ENCODE data around the gene TRAFD1.
A peak's percentile ranks its signal among the peaks of the same experiment; 100 is the strongest.
"Not testable (repeated sequence)": the region's sequence is repeated elsewhere in the genome, so short reads cannot be mapped to it uniquely, and the experiment has no call there.

Gene TRAFD1

GRCh38 chr12:112133418-112133817 lies 8.1 kb downstream of the TRAFD1 start:
- H3K27ac Mint-ChIP-seq: no peak overlapping the region
- peaks cover 5% of the 10 kb centered on the region for H3K36me3 Mint-ChIP-seq
- H3K4me1 Mint-ChIP-seq: peaks cover 39% of the 10 kb centered on the region
- no peak overlapping the region for H3K4me3 Mint-ChIP-seq
- no peaks in the 10 kb centered on the region for H3K9me3 Mint-ChIP-seq
- no peaks in the 10 kb centered on the region for H3K27me3 Mint-ChIP-seq

DNA sequence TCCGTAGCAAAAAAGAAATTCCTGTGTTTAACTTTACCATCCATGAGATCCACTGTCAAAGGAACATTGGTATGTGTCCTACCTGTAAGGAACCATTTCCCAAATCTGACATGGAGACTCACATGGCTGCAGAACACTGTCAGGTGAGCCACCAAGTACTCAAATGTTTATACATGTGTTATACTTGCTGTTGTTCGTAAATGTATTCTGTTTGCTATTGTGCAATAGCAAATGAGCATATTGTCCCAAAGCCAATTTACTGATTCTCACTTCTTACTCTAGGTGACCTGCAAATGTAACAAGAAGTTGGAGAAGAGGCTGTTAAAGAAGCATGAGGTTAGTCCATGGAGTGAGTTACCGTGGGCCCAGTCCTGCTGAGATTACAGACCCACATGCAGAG lies 9.4 kb downstream of the TRAFD1 start:
- no peaks in the 10 kb centered on the region for H3K9me3 Mint-ChIP-seq
- H3K27me3 Mint-ChIP-seq: no peaks in the 10 kb centered on the region
- peaks cover 28% of the 10 kb centered on the region for H3K4me1 Mint-ChIP-seq
- H3K27ac Mint-ChIP-seq: no peak overlapping the region
- peaks cover 5% of the 10 kb centered on the region for H3K36me3 Mint-ChIP-seq
- no peak overlapping the region for H3K4me3 Mint-ChIP-seq

DNA sequence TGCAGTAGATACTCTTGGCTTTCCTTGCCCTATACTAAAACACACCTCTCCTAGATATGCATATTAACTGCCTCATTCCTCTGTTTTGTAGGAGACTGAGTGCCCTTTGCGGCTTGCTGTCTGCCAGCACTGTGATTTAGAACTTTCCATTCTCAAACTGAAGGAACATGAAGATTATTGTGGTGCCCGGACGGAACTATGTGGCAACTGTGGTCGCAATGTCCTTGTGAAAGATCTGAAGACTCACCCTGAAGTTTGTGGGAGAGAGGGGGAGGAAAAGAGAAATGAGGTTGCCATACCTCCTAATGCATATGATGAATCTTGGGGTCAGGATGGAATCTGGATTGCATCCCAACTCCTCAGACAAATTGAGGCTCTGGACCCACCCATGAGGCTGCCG lies 15.4 kb downstream of the TRAFD1 start:
- Mint-ChIP-seq H3K36me3 (peaks cover 7% of the 10 kb centered on the region), H3K9me3 (no peaks in the 10 kb centered on the region), H3K27ac (peak overlapping the region; percentile 17), H3K4me1 (peaks cover 4% of the 10 kb centered on the region), H3K27me3 (no peaks in the 10 kb centered on the region), H3K4me3 (no peak overlapping the region)

GRCh38 chr12:112146123-112146522 lies 20.8 kb downstream of the TRAFD1 start:
- Mint-ChIP-seq H3K4me1 (peaks cover 4% of the 10 kb centered on the region), H3K27ac (no peak overlapping the region), H3K36me3 (peaks cover 10% of the 10 kb centered on the region), H3K4me3 (no peak overlapping the region), H3K9me3 (no peaks in the 10 kb centered on the region), H3K27me3 (no peaks in the 10 kb centered on the region)

DNA sequence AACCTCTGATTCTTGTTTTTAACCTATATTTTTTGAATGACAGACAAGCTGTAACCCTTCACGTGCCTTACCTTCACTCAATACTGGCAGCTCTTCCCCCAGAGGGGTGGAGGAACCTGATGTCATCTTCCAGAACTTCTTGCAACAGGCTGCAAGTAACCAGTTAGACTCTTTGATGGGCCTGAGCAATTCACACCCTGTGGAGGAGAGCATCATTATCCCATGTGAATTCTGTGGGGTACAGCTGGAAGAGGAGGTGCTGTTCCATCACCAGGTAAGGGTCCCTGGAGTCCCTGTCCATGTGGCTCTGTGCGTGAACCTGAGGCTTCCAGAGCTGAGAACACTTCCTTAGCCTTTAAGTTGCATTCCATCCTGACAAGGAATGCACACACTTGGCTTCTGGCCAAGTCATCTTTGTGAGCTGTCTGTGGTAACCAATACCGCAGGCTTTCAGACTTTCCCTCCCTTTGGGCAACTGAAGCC lies 22.7 kb downstream of the TRAFD1 start:
- H3K27me3 Mint-ChIP-seq: no peaks in the 10 kb centered on the region
- H3K4me3 Mint-ChIP-seq: no peak overlapping the region
- peaks cover 22% of the 10 kb centered on the region for H3K36me3 Mint-ChIP-seq
- no peaks in the 10 kb centered on the region for H3K9me3 Mint-ChIP-seq
- no peak overlapping the region for H3K27ac Mint-ChIP-seq
- H3K4me1 Mint-ChIP-seq: peaks cover 4% of the 10 kb centered on the region

- H3K9me3 Mint-ChIP-seq: no peaks in the 10 kb centered on the region
- peaks cover 32% of the 10 kb centered on the region for H3K36me3 Mint-ChIP-seq
- peaks cover 4% of the 10 kb centered on the region for H3K4me1 Mint-ChIP-seq
- no peak overlapping the region for H3K27ac Mint-ChIP-seq
- H3K4me3 Mint-ChIP-seq: no peak overlapping the region
- no peaks in the 10 kb centered on the region for H3K27me3 Mint-ChIP-seq
Measured at GRCh38 chr12:112149596-112149995, 24.2 kb downstream of the TRAFD1 start.

DNA sequence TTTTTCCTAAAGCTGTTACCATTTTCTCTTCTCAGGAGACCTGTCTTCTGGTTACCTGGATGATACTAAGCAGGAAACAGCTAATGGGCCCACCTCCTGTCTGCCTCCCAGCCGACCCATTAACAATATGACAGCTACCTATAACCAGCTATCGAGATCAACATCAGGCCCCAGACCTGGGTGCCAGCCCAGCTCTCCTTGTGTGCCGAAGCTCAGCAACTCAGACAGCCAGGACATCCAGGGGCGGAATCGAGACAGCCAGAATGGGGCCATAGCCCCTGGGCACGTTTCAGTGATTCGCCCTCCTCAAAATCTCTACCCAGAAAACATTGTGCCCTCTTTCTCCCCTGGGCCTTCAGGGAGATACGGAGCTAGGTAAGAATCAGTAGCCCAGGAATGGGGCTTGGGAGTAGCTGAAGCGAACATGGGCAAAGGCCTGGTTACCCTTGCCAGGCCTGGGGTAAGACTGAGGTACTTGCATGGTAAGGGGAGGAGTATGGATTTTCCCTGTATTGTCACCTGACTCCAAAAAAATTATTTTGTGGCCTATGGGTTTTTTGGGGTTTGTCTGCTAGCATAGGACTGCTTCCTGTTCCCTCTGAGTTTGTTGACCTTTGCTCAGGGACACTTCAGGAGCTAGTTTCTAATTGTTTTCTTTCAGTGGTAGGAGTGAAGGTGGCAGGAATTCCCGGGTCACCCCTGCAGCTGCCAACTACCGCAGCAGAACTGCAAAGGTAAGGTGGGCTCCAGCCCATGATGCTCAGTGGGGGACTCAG lies 26.6 kb downstream of the TRAFD1 start:
- Mint-ChIP-seq H3K27ac (peak overlapping the region; percentile 55), H3K4me3 (no peak overlapping the region), H3K36me3 (peaks cover 43% of the 10 kb centered on the region), H3K9me3 (peaks cover 7% of the 10 kb centered on the region), H3K27me3 (no peaks in the 10 kb centered on the region), H3K4me1 (no peaks in the 10 kb centered on the region)

- peaks cover 9% of the 10 kb centered on the region for H3K4me1 Mint-ChIP-seq
- no peak overlapping the region for H3K27ac Mint-ChIP-seq
- H3K4me3 Mint-ChIP-seq: no peak overlapping the region
- H3K36me3 Mint-ChIP-seq: peaks cover 57% of the 10 kb centered on the region
- H3K27me3 Mint-ChIP-seq: no peaks in the 10 kb centered on the region
- peaks cover 16% of the 10 kb centered on the region for H3K9me3 Mint-ChIP-seq
Measured at GRCh38 chr12:112153181-112153892, 28.0 kb downstream of the TRAFD1 start.

DNA sequence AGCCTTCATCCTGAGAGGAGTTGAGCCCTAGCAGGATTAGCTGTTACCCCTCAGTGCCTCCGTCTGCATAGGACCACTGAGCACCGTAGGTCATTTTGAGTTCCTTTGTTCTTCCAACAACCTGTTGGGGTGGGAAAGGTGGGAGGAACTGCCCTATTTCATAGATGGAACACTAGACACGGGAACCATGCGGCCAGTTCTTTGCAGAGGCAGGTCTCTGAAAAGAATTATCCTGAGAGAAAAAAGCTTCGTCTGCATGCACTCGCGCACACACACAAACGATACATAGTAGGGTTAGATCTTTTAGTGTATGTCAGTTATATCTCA lies 28.5 kb downstream of the TRAFD1 start:
- no peak overlapping the region for H3K4me3 Mint-ChIP-seq
- H3K27ac Mint-ChIP-seq: no peak overlapping the region
- peaks cover 18% of the 10 kb centered on the region for H3K9me3 Mint-ChIP-seq
- H3K4me1 Mint-ChIP-seq: peaks cover 14% of the 10 kb centered on the region
- H3K36me3 Mint-ChIP-seq: peaks cover 62% of the 10 kb centered on the region
- no peaks in the 10 kb centered on the region for H3K27me3 Mint-ChIP-seq

GRCh38 chr12:112158461-112159145 lies 33.2 kb downstream of the TRAFD1 start:
- H3K4me3 Mint-ChIP-seq, H3K27me3 Mint-ChIP-seq: not testable (repeated sequence)
- Mint-ChIP-seq H3K9me3 (peaks cover 18% of the 10 kb centered on the region), H3K4me1 (peaks cover 26% of the 10 kb centered on the region), H3K36me3 (peaks cover 67% of the 10 kb centered on the region), H3K27ac (peak overlapping the region; percentile 23)

DNA sequence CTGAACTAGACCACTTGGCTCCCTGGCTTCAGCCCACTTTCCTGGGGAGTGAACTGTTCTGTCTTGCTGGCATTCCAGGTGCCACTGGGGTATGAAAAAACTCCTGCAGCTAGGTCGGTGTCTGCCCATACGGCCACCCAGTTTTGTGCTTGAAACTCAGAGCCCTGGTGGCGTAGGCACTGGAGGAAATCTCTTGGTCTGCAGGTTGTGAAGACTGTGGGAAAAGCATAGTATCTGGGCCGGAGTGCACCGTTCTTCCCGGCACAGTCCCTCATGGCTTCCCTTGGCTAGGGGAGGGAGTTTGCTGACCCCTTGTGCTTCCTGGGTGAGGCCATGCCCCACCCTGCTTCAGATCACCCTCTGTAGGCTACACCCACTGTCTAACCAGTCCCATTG lies 33.8 kb downstream of the TRAFD1 start:
- Mint-ChIP-seq H3K36me3 (peaks cover 63% of the 10 kb centered on the region), H3K4me3 (peak overlapping the region; percentile 7), H3K4me1 (peaks cover 26% of the 10 kb centered on the region)

GRCh38 chr12:112160611-112161010 lies 35.3 kb downstream of the TRAFD1 start:
- H3K36me3 Mint-ChIP-seq: peaks cover 54% of the 10 kb centered on the region
- peaks cover 18% of the 10 kb centered on the region for H3K9me3 Mint-ChIP-seq
- peaks cover 26% of the 10 kb centered on the region for H3K4me1 Mint-ChIP-seq
- no peaks in the 10 kb centered on the region for H3K27me3 Mint-ChIP-seq
- no peak overlapping the region for H3K27ac Mint-ChIP-seq
- H3K4me3 Mint-ChIP-seq: no peak overlapping the region

More for the DNA sequence above, 33.8 kb downstream of the TRAFD1 start:
- no peaks in the 10 kb centered on the region for H3K27me3 Mint-ChIP-seq
- no peak overlapping the region for H3K27ac Mint-ChIP-seq
- H3K9me3 Mint-ChIP-seq: peaks cover 18% of the 10 kb centered on the region

DNA sequence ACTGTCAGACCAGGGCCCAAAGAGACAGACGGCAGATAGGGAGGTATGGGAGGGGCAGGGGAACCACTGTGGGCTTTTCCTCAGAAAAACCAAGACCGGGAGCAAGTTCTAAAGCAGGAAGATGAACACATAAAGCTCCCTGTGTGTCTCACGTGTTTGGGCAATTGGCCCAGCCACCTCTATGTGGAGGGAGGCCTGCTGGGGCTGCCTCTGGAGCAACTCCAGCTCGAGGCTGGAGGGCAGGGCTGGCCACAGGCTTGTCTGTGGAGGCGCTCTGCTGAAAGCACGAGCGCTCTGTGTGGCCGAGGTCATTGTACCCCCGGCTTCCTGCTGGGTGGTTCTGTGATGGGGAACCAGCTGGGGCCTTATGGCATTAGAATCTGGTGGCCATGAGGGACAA lies 36.4 kb downstream of the TRAFD1 start:
- no peak overlapping the region for H3K27ac Mint-ChIP-seq
- no peak overlapping the region for H3K4me3 Mint-ChIP-seq
- H3K27me3 Mint-ChIP-seq: no peaks in the 10 kb centered on the region
- peaks cover 11% of the 10 kb centered on the region for H3K9me3 Mint-ChIP-seq
- peaks cover 26% of the 10 kb centered on the region for H3K4me1 Mint-ChIP-seq
- H3K36me3 Mint-ChIP-seq: peaks cover 45% of the 10 kb centered on the region

DNA sequence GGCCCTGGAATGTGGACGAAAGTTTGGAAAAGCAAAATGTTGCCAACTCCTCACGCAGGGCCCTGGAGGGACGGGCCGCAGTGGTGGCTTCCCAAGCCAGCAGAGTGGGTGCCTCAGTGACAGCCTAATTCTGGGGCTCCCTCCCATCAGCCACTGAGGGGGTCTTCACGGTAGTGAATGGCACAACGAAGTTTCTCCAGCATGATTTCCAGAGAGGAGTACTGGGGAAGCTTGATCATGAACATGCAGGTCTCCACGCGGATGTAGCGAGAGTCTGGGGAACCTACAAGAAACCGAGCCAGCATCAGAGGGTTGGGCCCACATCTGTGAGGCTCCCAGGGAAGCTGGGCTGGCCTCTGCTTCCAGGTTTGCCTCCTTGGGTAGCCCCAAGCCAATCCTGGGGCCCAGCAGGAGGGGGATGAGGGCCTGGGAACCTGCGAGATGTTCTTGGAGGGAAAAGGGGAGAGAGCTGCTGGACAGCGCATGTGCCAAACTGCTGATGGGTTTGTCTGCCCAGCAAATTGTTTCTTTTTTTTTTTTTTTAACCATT lies 37.0 kb downstream of the TRAFD1 start:
- peaks cover 11% of the 10 kb centered on the region for H3K9me3 Mint-ChIP-seq
- peaks cover 39% of the 10 kb centered on the region for H3K36me3 Mint-ChIP-seq
- H3K27me3 Mint-ChIP-seq: no peaks in the 10 kb centered on the region
- H3K4me3 Mint-ChIP-seq: no peak overlapping the region
- H3K4me1 Mint-ChIP-seq: peaks cover 26% of the 10 kb centered on the region
- H3K27ac Mint-ChIP-seq: no peak overlapping the region

DNA sequence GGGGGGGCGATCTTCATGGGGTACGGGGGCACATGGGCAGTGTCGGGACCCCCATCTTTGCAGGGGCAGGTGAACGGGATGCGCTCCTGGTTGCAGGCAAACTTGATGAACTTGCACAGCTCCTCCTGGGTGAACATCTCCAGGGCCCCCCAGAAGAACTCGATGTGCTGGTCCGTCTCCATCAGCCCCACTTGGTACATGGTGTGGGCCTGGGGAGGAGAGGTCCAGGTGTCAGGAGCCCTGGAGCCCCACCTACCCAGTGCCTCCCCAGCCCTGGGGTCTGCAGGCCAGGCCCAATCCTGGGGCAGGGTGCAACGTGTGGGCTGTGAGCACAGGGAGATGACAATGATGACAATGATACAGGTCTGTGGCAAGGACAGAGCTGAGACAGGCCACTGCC lies 37.7 kb downstream of the TRAFD1 start:
- peaks cover 32% of the 10 kb centered on the region for H3K36me3 Mint-ChIP-seq
- H3K4me1 Mint-ChIP-seq: peaks cover 19% of the 10 kb centered on the region
- H3K27ac Mint-ChIP-seq: no peak overlapping the region
- peaks cover 5% of the 10 kb centered on the region for H3K9me3 Mint-ChIP-seq
- H3K27me3 Mint-ChIP-seq: no peaks in the 10 kb centered on the region
- H3K4me3 Mint-ChIP-seq: no peak overlapping the region

Data from activated naive CD4-positive, alpha-beta T cell treated with anti-CD3 and anti-CD28 coated beads, Interleukin-2, amount 50 U/mL, for 24 hours (primary cell).